HUES6 (cell line): Measurements from ENCODE around the gene KIAA1217.
A peak's percentile ranks its signal among the peaks of the same experiment; 100 is the strongest.

ENCODE experiments used
- H3K27ac ChIP-seq: 2 replicates; pipeline ENCODE4 v1.7.0; 2013; ENCODE audit warnings: low read depth, mild to moderate bottlenecking, low read length, inconsistent platforms
- H3K27me3 ChIP-seq: 2 replicates; pipeline ENCODE4 v1.6.1; 2013; ENCODE audit warnings: low read length; ENCODE audit not compliant: control insufficient read depth, insufficient read depth
- H3K36me3 ChIP-seq: 2 replicates; pipeline ENCODE4 v1.6.1; 2013; ENCODE audit warnings: low read length; ENCODE audit not compliant: control insufficient read depth, insufficient read depth
- H3K4me1 ChIP-seq: 2 replicates; pipeline ENCODE4 v1.6.1; 2013; ENCODE audit warnings: low read length; ENCODE audit not compliant: control insufficient read depth, insufficient read depth
- H3K4me3 ChIP-seq: 2 replicates; pipeline ENCODE4 v1.5.1; 2013; ENCODE audit warnings: low read depth, low read length
- H3K9ac ChIP-seq: one replicate; pipeline ENCODE4 v1.6.1; 2013; ENCODE audit warnings: mild to moderate bottlenecking, low read length
- H3K9me3 ChIP-seq: 2 replicates; pipeline ENCODE4 v1.6.1; 2013; ENCODE audit warnings: low read depth, low read length; ENCODE audit not compliant: control insufficient read depth, insufficient read depth

KIAA1217 gene

GRCh38 chr10:24292304-24293293, 83.7 kb downstream of the KIAA1217 start:
- Histone ChIP-seq H3K27me3 (no peaks in the 10 kb centered on the region), H3K4me3 (no peak overlapping the region), H3K36me3 (peaks cover 28% of the 10 kb centered on the region), H3K27ac (peak overlapping the region; percentile 34; the same call in 1 of the 2 replicates), H3K9ac (no peak overlapping the region), H3K4me1 (peaks cover 5% of the 10 kb centered on the region), H3K9me3 (peaks cover 10% of the 10 kb centered on the region)

DNA sequence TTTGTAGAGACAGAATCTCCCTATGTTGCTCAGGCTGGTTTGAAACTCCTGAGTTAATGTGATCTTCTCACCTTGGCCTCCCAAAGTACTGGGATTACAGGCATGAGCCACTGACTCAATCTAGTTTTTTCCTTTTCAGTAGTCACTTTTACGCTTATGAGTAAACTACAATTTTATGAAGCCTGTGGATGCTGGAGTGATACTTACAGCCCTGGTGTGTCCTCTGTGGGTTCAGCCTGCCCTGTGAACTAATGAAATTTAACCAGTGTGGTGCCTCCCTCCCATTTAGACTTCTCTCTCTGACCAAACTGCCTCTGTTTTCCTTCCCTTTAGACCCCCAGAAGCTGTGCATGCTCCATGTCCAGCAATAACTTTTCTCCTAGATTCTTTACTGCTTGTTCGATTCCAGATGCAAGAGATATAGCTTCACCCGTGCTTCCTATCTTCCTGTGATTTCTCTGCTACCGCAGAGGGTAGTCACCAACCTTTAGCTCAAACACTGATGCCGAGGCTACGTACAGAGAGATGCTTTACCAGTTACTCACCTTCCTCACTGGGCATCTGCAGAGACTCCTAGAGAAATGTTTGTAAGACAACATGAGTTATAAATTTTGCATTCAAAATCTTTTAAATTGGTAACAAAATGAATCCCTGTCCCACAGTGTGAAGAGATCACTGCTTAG, 90.8 kb downstream of the KIAA1217 start:
- H3K9ac ChIP-seq: no peak overlapping the region
- H3K4me1 ChIP-seq: no peaks in the 10 kb centered on the region
- no peaks in the 10 kb centered on the region for H3K9me3 ChIP-seq
- no peak overlapping the region for H3K27ac ChIP-seq
- no peaks in the 10 kb centered on the region for H3K27me3 ChIP-seq
- no peak overlapping the region for H3K4me3 ChIP-seq
- H3K36me3 ChIP-seq: no peaks in the 10 kb centered on the region

- Histone ChIP-seq H3K36me3 (no peaks in the 10 kb centered on the region), H3K27me3 (no peaks in the 10 kb centered on the region), H3K27ac (no peak overlapping the region), H3K4me1 (no peaks in the 10 kb centered on the region), H3K9me3 (no peaks in the 10 kb centered on the region), H3K4me3 (no peak overlapping the region), H3K9ac (no peak overlapping the region)
These were observed 94.8 kb downstream of the KIAA1217 start for GRCh38 chr10:24303522-24304310.

GRCh38 chr10:24305551-24306506, 96.9 kb downstream of the KIAA1217 start:
- H3K36me3 ChIP-seq: no peaks in the 10 kb centered on the region
- no peak overlapping the region for H3K4me3 ChIP-seq
- no peaks in the 10 kb centered on the region for H3K4me1 ChIP-seq
- H3K27ac ChIP-seq: no peak overlapping the region
- H3K9me3 ChIP-seq: no peaks in the 10 kb centered on the region
- H3K27me3 ChIP-seq: no peaks in the 10 kb centered on the region
- H3K9ac ChIP-seq: no peak overlapping the region

GRCh38 chr10:24306507-24306875, 97.6 kb downstream of the KIAA1217 start:
- no peaks in the 10 kb centered on the region for H3K9me3 ChIP-seq
- H3K4me3 ChIP-seq: no peak overlapping the region
- no peaks in the 10 kb centered on the region for H3K27me3 ChIP-seq

DNA sequence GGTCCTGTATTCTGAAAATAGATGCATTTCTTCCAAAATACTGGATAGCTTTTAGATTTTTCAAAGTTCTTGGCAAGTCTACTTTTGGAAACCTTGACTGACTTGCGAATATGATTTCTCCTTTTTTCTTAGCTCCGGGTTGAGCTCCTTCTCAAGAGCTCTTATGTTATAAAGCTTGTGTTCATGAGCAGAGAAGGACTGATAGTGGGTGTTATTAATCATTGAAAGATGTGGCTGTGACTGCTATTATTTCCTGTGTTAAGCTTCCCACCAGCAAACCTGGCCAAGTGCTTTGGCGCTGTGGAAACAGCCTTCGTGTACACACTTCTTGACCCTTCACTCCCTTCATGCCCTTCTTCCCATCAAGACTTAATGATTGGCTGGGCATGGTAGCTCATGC, 98.2 kb downstream of the KIAA1217 start:
- H3K27ac ChIP-seq: no peak overlapping the region
- no peak overlapping the region for H3K4me3 ChIP-seq
- no peaks in the 10 kb centered on the region for H3K27me3 ChIP-seq
- H3K9me3 ChIP-seq: no peaks in the 10 kb centered on the region
- no peaks in the 10 kb centered on the region for H3K36me3 ChIP-seq
- no peaks in the 10 kb centered on the region for H3K4me1 ChIP-seq
- no peak overlapping the region for H3K9ac ChIP-seq

More at GRCh38 chr10:24306507-24306875, 97.6 kb downstream of the KIAA1217 start:
- H3K27ac ChIP-seq: no peak overlapping the region
- H3K4me1 ChIP-seq: no peaks in the 10 kb centered on the region
- no peak overlapping the region for H3K9ac ChIP-seq
- no peaks in the 10 kb centered on the region for H3K36me3 ChIP-seq

DNA sequence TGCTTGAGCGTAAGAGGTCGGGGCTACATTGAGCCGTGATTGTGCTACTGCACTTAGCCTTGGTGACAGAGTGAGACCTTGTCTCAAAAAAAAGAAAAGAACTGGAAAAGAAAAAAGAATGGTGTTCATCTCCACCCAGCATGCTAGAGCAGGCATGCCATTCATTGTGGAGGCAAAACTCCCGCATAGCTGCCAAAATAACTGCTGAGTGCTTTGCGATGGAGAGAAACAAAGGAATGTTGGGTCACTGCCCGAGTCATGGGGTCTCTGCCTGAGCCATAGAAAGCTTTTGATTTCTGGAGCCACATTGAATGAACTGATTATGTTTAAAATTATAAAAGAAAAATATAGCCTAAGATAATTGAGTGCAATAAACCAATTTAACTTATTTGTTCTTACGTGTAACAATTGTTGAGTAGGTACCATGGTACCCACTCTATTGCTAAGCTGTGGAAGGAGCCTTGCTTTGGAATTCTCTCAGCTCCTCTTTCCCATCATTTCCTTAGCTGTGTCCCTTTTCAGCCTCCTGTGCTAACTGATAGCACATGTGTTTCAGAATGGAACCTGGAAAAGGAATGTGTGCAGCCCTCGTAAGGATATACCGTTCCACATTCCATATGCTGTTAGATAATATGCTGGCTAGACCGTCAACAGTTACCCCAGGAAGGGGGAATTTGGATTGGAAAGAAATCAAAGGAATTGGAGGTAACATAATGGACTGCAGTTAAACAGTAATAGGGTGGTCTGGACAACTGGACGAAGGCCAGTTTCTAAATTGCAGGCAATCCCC, 99.0 kb downstream of the KIAA1217 start:
- no peaks in the 10 kb centered on the region for H3K9me3 ChIP-seq
- no peaks in the 10 kb centered on the region for H3K36me3 ChIP-seq
- no peaks in the 10 kb centered on the region for H3K27me3 ChIP-seq
- no peak overlapping the region for H3K9ac ChIP-seq
- no peak overlapping the region for H3K27ac ChIP-seq
- H3K4me3 ChIP-seq: no peak overlapping the region
- no peaks in the 10 kb centered on the region for H3K4me1 ChIP-seq

GRCh38 chr10:24310104-24310503, 101.2 kb downstream of the KIAA1217 start:
- Histone ChIP-seq H3K27ac (no peak overlapping the region), H3K27me3 (no peaks in the 10 kb centered on the region), H3K9me3 (no peaks in the 10 kb centered on the region), H3K4me1 (no peaks in the 10 kb centered on the region), H3K9ac (no peak overlapping the region), H3K36me3 (no peaks in the 10 kb centered on the region), H3K4me3 (no peak overlapping the region)

GRCh38 chr10:24311888-24312287, 103.0 kb downstream of the KIAA1217 start:
- Histone ChIP-seq H3K4me1 (no peaks in the 10 kb centered on the region), H3K9ac (no peak overlapping the region), H3K36me3 (no peaks in the 10 kb centered on the region), H3K9me3 (no peaks in the 10 kb centered on the region), H3K27me3 (no peaks in the 10 kb centered on the region), H3K27ac (no peak overlapping the region), H3K4me3 (no peak overlapping the region)
